ENCODE results near the gene CYP20A1. TPM values are rescaled to one million over a fixed set of nuclear protein-coding genes. Genes with fewer than 3 reads are reported as not detected.

Gene CYP20A1
- total RNA-seq, 1 experiment from 2014 or later: 19.8 TPM

GRCh38 chr2:203328760-203329540, 90.1 kb downstream of the CYP20A1 start:
- in situ Hi-C loops (cut with HindIII; ENCODE audit: low pct_unique_long_range_greater_than_20kb, low sequenced_read_pairs): no loop called here
- Histone ChIP-seq H3K4me1 (ENCODE audit: control insufficient read depth, insufficient read depth, low read length) (peaks cover 11% of the 10 kb centered on the region), H3K27me3 (ENCODE audit: control insufficient read depth, insufficient read depth, low read length) (no peaks in the 10 kb centered on the region), H3K4me3 (ENCODE audit: low read depth in 2 of 2, low read length in 2 of 2) (peak overlapping the region; percentile 69 to 98), H3K36me3 (ENCODE audit: control insufficient read depth, insufficient read depth, low read length) (no peaks in the 10 kb centered on the region; the same call in none of the 2 replicates), H3K27ac (ENCODE audit: low read length) (peak overlapping the region; percentile 94), H3K9me3 (ENCODE audit: control insufficient read depth, insufficient read depth, low read depth, low read length) (no peaks in the 10 kb centered on the region)
- no peak for DNase-seq (ENCODE audit: low read depth, low spot score)
- ChIA-PET POLR2A (interaction anchor here (0.7 kb wide), 1 partner anchor 10 kb away, joined by 3 read pairs; no protein-coding TSS in a partner anchor), CTCF (interaction anchor here (0.6 kb wide), 1 partner anchor 748 kb away, joined by 4 read pairs; no protein-coding TSS in a partner anchor)
- intact Hi-C loops (cut with micrococcal nuclease; ENCODE audit: unreplicated experiment): no loop called here
- ATAC-seq: peak; percentile 75
- TF ChIP-seq REST (IDR thresholded peaks at IDR 0.05; ENCODE audit: insufficient read depth in 1 of 2, low read depth in 2 of 2, low read length in 1 of 2) (no peak), CTCF (IDR thresholded peaks at IDR 0.05) (no peak), POLR2AphosphoS5 (IDR thresholded peaks at IDR 0.05; ENCODE audit: low read depth, low read length) (no peak), SIN3A (IDR thresholded peaks at IDR 0.05; ENCODE audit: borderline replicate concordance, insufficient read depth, low read depth, low read length) (0 out of 2 replicates have a peak, but pooled peaks have one; percentile 54), TCF7L2 (IDR thresholded peaks at IDR 0.05; ENCODE audit: low read depth, low read length) (no peak)
- no TSS peak for BruUV-seq (replicated peaks)

- POLR2A ChIA-PET: no interaction called here
- in situ Hi-C loops (cut with HindIII; ENCODE audit: low pct_unique_long_range_greater_than_20kb, low sequenced_read_pairs): no loop called here
- peaks cover 11% of the 10 kb centered on the region for H3K4me1 ChIP-seq (ENCODE audit: control insufficient read depth, insufficient read depth, low read length)
- no peak for ATAC-seq
- intact Hi-C loops (cut with micrococcal nuclease; ENCODE audit: unreplicated experiment): no loop called here
- H3K27ac ChIP-seq (ENCODE audit: low read length): peak overlapping the region; percentile 94
- peak overlapping the region; percentile 69 to 98 for H3K4me3 ChIP-seq (ENCODE audit: low read depth in 2 of 2, low read length in 2 of 2)
- TF ChIP-seq POLR2AphosphoS5 (IDR thresholded peaks at IDR 0.05; ENCODE audit: low read depth, low read length) (no peak), TCF7L2 (IDR thresholded peaks at IDR 0.05; ENCODE audit: low read depth, low read length) (no peak), REST (IDR thresholded peaks at IDR 0.05; ENCODE audit: insufficient read depth in 1 of 2, low read depth in 2 of 2, low read length in 1 of 2) (no peak), CTCF (IDR thresholded peaks at IDR 0.05) (no peak), SIN3A (IDR thresholded peaks at IDR 0.05; ENCODE audit: borderline replicate concordance, insufficient read depth, low read depth, low read length) (no peak)
- CTCF ChIA-PET: interaction anchor here (0.5 to 0.6 kb wide), 3 partner anchors 45 to 118 kb away, joined by 4 to 8 read pairs (median 5); no protein-coding TSS in a partner anchor
- no peak for DNase-seq (ENCODE audit: low read depth, low spot score)
- H3K9me3 ChIP-seq (ENCODE audit: control insufficient read depth, insufficient read depth, low read depth, low read length): no peaks in the 10 kb centered on the region
- no peaks in the 10 kb centered on the region for H3K27me3 ChIP-seq (ENCODE audit: control insufficient read depth, insufficient read depth, low read length)
- no TSS peak for BruUV-seq (replicated peaks)
- H3K36me3 ChIP-seq (ENCODE audit: control insufficient read depth, insufficient read depth, low read length): no peaks in the 10 kb centered on the region; the same call in none of the 2 replicates
Measured at GRCh38 chr2:203330434-203330833, 91.6 kb downstream of the CYP20A1 start.
